Stimulated activated naive CD4-positive, alpha-beta T cell treated with Interleukin-2 at 50 U/mL for 16 hours (primary cell): ENCODE measurements around the gene SPHK2.

Source experiments
- DNase-seq: peaks from one replicate; lab custom pipeline; 2025; lab: John Stamatoyannopoulos, UW

SPHK2 gene

GRCh38 chr19:48603449-48603848 lies 15.9 kb upstream of the SPHK2 start:
- DNase-seq: no peak

GRCh38 chr19:48603850-48604249 lies 15.5 kb upstream of the SPHK2 start:
- no peak for DNase-seq

- DNase-seq: no peak
These were observed 12.6 kb upstream of the SPHK2 start, which contains the start of gene SPACA4 for GRCh38 chr19:48606463-48607358. TSS of gene SPACA4 (plus strand) at chr19:48606742. CDS start at chr19:48606979, 237 bp downstream.

- DNase-seq: no peak
These were observed 11.9 kb upstream of the SPHK2 start for GRCh38 chr19:48607359-48607755.

GRCh38 chr19:48608798-48609263 lies 10.5 kb upstream of the SPHK2 start:
- DNase-seq: peak; percentile 55

GRCh38 chr19:48609571-48610108 lies 9.7 kb upstream of the SPHK2 start:
- no peak for DNase-seq

- DNase-seq: no peak
These were observed 7.4 kb upstream of the SPHK2 start for GRCh38 chr19:48611872-48612271.

GRCh38 chr19:48613024-48613851 lies 6.1 kb upstream of the SPHK2 start:
- no peak for DNase-seq

GRCh38 chr19:48613852-48614435 lies 5.4 kb upstream of the SPHK2 start:
- DNase-seq: no peak

GRCh38 chr19:48614436-48615230 lies 4.7 kb upstream of the SPHK2 start, which contains the start of gene FAM83E:
TSS of gene FAM83E (minus strand) at chr19:48615076. CDS start at chr19:48613372, 1,704 bp downstream.
- no peak for DNase-seq

GRCh38 chr19:48615231-48616040 lies 3.9 kb upstream of the SPHK2 start:
- DNase-seq: no peak

GRCh38 chr19:48616041-48616436 lies 3.3 kb upstream of the SPHK2 start:
- DNase-seq: no peak

- DNase-seq: no peak
These were observed 2.7 kb upstream of the SPHK2 start for GRCh38 chr19:48616491-48617056.

GRCh38 chr19:48617146-48617937 lies 2.0 kb upstream of the SPHK2 start:
- no peak for DNase-seq

GRCh38 chr19:48618278-48618915 lies 909 bp upstream of the SPHK2 start:
- no peak for DNase-seq

- no peak for DNase-seq
These were observed 633 bp downstream of the SPHK2 start for GRCh38 chr19:48619692-48620585.

- DNase-seq: no peak
These were observed 4.3 kb downstream of the SPHK2 start for GRCh38 chr19:48623556-48624066.
